GM12892 (cell line): ENCODE results near the gene ING4.
A peak's percentile ranks its signal among the peaks of the same experiment; 100 is the strongest.

Experiments
- DNase-seq: peaks from one replicate; pipeline ENCODE4 v3.0.0; 2011; ENCODE audit not compliant: insufficient read length
- FAIRE-seq: peaks from 2 replicates; lab custom pipeline; 2011; peaks lifted over from hg19 to GRCh38; lab: Jason Lieb, UNC
- POLR2A ChIP-seq: IDR thresholded peaks from 2 replicates; pipeline ENCODE4 v1.6.1; 2011; ENCODE audit warnings: low read depth, low read length, control low read depth
- POLR2AphosphoS5 ChIP-seq: IDR thresholded peaks from 2 replicates; pipeline ENCODE4 v1.6.1; 2011; ENCODE audit warnings: low read depth, low read length, control low read depth
- TAF1 ChIP-seq: IDR thresholded peaks from 2 replicates; pipeline ENCODE4 v1.6.1; 2011; ENCODE audit warnings: low read depth, mild to moderate bottlenecking, control low read depth, low read length, borderline replicate concordance

Gene ING4

DNA sequence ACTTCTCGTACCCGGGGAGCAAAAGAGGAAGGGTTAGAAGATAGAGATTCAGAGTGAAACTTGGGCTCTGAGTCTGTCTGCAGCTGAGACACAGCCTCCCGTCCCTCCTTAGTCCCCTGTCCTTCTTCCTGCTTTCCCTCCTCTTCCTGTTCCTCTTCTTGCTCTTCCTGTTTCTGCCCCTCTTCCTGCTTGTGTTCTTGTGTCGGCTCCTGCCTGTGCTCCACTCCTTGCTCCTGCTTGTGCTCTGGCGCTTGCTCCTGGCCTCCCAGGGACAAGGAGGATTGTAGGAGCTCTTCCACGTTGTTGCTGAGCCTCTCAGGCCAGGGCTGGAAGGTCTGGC is 18.7 kb downstream of the ING4 start:
- FAIRE-seq = peak; percentile 56
- DNase-seq = no peak
- TF ChIP-seq POLR2AphosphoS5 (no peak), TAF1 (no peak), POLR2A (no peak)

- no peak for DNase-seq
- TF ChIP-seq POLR2A (no peak), TAF1 (no peak), POLR2AphosphoS5 (no peak)
- FAIRE-seq = no peak
These were observed 19.2 kb downstream of the ING4 start for GRCh38 chr12:6643569-6644256.

GRCh38 chr12:6641131-6641530 is 21.8 kb downstream of the ING4 start:
- no peak for TF ChIP-seq POLR2AphosphoS5
- TF ChIP-seq POLR2A = no peak
- no peak for TF ChIP-seq TAF1
- FAIRE-seq = no peak
- no peak for DNase-seq

GRCh38 chr12:6640497-6640896 is 22.4 kb downstream of the ING4 start:
- no peak for FAIRE-seq
- DNase-seq = no peak
- TF ChIP-seq POLR2A (no peak), POLR2AphosphoS5 (no peak), TAF1 (no peak)

DNA sequence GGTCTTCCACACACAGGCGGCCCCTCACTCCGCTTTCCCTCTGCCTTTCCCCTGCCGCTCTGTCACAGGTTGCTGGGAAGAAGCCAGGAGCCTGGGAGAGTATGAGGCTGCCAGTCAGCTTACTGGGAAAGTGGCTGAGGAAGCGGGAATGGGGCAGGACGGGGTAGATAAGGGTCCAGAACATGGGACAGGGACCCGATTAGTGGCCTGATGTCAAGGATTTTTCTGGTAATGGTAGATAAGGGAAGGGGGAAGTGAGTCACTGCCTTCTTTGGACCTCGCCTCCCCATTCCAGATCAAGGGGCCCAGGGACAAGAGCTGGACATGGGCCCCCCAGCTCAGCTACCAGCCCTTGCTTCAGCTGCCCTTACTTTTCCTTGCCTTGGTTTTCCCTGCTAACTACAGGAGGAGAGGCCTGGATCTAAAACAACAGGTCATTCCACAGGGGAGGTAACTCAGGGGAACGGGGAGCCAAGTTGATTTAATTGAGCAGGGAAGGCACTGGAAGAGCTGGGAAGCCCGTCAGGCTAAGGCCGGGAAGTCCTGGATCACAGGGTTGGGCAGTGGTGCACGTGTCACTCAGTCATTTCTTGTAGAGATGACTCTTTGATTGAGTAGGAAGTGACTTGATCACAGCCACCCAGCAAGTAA is 23.6 kb downstream of the ING4 start:
- DNase-seq = no peak
- TF ChIP-seq POLR2AphosphoS5 (no peak), POLR2A (no peak), TAF1 (no peak)
- no peak for FAIRE-seq

- DNase-seq (no peak), FAIRE-seq (no peak)
- TF ChIP-seq TAF1 (no peak), POLR2A (no peak), POLR2AphosphoS5 (no peak)
These were observed 24.6 kb downstream of the ING4 start for GRCh38 chr12:6638305-6638704.

DNA sequence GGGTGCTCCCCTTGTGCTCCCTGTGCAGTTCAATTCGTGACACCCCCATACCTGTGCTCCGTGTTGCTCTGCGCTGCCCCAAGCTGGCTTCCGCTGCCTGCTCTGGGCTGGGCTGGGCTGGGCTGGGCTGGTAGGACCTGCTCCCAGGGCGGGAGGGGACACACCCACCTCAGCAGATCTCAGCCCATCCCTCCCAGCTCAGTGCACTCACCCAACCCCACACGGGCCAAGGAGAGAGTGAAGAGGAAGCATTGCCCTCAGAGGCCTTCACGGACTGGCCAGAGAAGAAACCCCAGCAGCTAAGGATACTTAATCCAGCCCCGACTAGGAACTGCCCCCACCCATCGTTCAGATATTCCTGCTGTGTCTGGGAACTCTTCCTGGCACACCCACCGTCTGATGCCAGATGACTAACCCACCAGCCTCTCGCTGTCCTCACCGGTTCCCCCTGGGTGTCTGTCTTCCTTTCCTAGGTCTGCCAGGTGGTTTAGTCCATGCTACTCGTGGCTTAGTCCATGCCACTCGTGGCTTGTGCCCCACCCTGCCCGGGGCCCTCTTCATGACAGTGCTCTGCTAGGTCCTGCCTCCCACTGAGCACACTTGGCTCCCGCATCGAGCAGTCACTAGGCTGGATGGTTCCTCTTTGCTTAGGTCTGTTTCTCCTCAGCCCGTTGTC is 26.9 kb downstream of the ING4 start, which contains the start of gene LPAR5:
TSS of gene LPAR5 (minus strand) at position 104 of the 676 bp plus-strand sequence. CDS start 14,711 bp downstream, outside the sequence.
- peak; percentile 58 for FAIRE-seq
- DNase-seq = no peak
- no peak for TF ChIP-seq POLR2A
- TF ChIP-seq POLR2AphosphoS5 = no peak
- no peak for TF ChIP-seq TAF1

DNA sequence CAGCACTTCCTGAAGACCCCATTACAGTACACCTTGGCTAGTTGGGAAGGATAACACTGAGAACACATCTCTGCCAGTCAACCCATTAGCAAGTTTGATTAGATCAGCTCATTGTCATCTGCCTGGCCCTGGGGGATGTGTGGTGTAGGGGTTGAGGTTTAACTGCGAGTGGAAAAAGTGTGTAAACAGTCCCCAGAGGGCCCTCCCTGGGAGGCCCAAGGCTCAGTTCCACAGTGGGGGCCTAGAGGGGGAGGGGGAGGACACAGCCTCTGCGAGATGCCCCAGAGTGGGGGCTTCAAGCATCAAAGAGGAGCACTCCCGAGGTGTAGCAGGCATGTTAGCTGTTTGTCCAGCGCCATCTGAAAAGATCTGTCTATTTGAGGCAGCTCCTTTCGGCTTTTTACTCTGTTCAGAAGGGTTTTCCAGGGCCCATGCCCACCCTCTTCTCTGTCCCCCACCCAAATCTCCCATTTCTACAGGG is 27.5 kb downstream of the ING4 start:
- FAIRE-seq (peak; percentile 48), DNase-seq (no peak)
- TF ChIP-seq POLR2A (no peak), TAF1 (no peak), POLR2AphosphoS5 (no peak)

DNA sequence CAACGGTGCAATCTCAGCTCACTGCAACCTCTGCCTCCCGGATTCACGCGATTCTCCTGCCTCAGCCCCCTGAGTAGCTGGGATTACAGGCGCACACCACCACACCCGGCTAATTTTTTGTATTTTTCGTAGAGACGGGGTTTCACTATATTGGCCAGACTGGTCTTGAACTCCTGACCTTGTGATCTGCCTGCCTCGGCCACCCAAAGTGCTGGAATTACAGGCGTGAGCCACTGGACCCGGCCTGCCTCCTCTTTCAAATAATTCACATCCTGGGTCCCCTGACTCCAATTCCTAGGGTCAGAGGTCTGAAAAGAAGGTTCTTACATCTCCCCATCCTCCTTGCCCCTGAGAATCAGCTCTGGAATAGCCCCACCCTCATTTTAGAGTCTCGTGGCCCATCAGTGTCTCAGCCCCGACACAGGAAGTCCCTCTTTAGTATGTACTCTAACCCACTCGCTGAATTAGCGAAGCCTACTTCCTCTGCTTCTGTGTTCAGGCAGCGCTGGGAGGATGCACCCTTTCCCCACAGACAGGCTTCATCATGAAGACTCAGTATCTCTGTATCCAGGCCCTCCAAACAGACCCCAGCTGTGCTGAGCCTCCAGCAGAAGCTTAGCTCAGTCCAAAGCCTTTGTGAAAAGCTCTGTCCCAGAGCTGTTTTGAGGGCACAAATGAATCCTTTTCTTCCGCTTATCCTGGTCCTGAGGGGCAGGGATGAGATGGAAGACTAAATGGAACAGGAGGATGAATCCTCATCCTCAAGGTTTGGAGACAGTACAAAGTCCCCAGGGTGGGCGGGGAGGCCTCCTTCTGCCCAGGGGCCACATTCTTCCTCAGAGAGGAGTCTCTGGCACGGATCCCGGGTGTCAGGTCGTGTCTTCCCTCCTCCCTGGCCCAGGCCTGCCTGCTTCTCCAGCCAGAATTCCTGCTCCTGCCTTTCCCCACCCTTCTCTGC is 30.6 kb downstream of the ING4 start:
- TF ChIP-seq POLR2A = peak; percentile 73
- TF ChIP-seq POLR2AphosphoS5 = peak; percentile 67
- peak; percentile 49; the same call in 1 of the 2 replicates for TF ChIP-seq TAF1
- no peak for DNase-seq
- FAIRE-seq = peak; percentile 94

DNA sequence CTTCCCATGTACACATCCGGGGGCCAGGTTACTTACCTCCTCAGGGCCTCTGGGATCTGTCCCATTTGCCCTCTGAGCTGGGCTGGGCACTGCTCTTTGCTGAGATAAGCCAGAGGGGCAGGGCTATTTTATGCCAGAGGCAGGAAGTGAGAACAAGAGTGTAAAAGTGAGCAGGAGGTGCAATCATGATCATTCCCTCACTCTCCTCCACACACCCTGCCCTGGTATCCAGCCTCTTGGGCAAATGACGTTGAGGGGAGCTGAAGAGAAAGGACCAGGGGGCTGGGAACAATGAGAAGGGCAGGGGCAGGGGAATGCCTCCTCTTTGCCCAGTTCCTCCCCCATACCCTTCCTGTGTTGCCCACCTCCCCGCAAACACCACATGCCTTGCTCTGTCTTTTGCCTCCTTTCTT is 31.4 kb downstream of the ING4 start:
- DNase-seq (no peak), FAIRE-seq (peak; percentile 60)
- TF ChIP-seq POLR2AphosphoS5 (no peak; the same call in 1 of the 2 replicates), POLR2A (no peak), TAF1 (no peak)
